LNCAP (cell line): ENCODE measurements around the gene THEM5.
A peak's percentile ranks its signal among the peaks of the same experiment; 100 is the strongest.

Experiments used
- TF ChIP-seq, protein P1 (sequence below): fragments of 450-650 bp; IDR thresholded peaks from 2 replicates; pipeline ENCODE4 v1.5.1; 2017; ENCODE audit warnings: mild to moderate bottlenecking

The THEM5 gene

DNA sequence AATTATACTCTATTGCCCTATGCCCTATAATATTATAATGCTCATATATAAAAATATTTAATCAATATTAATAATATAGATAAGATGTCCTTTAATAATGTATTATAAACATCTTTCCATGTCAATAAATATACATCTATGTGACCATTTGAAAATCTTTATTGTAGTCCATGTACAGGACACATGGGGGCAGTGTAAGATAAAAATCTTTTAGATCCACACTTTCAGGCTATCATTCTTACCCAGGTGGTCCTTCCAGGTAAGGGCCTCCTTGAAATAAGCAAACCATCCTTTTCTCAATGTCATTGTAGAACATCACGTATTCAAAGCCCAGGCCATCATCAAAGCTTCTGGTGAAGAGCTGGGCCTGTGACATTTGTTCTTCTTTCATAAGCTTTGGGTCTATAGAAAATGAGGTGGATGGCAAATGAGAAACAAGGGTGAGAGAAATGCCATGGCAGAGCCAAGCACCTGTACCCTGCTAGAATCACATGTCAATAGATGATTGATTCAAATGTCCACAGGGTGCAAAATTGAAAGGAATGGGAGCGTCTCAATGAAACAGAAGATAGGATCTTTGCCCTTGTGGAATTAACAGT, 35.6 kb upstream of the THEM5 start:
- TF ChIP-seq, protein P1, sequence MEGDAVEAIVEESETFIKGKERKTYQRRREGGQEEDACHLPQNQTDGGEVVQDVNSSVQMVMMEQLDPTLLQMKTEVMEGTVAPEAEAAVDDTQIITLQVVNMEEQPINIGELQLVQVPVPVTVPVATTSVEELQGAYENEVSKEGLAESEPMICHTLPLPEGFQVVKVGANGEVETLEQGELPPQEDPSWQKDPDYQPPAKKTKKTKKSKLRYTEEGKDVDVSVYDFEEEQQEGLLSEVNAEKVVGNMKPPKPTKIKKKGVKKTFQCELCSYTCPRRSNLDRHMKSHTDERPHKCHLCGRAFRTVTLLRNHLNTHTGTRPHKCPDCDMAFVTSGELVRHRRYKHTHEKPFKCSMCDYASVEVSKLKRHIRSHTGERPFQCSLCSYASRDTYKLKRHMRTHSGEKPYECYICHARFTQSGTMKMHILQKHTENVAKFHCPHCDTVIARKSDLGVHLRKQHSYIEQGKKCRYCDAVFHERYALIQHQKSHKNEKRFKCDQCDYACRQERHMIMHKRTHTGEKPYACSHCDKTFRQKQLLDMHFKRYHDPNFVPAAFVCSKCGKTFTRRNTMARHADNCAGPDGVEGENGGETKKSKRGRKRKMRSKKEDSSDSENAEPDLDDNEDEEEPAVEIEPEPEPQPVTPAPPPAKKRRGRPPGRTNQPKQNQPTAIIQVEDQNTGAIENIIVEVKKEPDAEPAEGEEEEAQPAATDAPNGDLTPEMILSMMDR: peak; percentile 52; the same call in 1 of the 2 replicates

DNA sequence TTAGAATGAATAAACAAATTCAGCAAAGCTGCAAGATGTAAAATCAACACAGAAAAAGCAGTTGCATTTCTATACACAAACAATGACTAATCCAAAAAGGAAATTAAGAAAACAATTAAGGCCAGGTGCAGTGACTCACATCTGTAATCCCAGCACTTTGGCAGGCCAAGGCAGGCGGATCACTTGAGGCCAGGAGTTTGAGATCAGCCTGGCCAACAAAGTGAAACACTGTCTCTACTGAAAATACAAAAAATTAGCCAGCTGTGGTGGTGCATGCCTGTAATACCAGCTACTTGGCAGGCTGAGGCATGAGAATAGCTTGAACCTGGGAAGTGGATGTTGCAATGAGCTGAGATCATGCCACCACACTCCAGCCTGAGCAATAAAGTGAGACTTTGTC, 33.5 kb upstream of the THEM5 start:
- TF ChIP-seq, protein P1: no peak

DNA sequence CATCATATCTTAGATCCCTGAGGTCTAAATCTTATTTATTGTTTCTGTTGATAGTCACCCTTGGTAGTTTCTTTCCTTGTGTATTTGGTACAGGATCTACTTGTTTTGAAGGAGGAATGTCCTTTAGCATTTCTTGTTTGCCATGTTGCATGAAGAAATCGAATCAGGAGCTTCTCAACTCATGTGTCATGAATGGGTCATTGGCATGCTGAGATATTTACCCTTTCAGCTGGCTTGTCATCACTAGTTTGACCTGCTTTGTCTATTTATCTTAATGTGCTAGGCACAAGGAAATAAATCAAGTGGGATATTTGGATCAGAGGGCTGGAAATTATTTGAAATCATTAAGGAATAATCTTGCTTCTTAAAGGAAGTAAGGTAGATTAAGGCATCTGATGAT, 32.0 kb upstream of the THEM5 start:
- TF ChIP-seq, protein P1: no peak

DNA sequence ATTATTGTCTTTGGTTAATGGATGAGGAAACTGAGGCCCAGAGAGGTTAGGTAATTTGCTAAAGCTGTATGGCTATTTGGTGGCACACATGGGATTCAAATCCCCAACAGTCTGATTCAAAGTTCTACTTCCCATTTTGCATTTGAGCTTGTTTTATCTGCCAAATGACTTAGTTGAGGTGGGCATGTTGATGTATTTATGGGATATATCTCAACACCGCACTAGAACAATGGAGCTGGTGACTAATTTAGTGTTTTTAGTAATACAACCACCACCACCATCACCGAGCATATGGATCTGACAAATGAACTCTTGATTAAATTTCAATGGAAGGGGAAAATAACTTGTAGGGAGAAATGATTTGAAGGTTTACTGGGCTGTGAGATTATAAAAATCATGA, 29.0 kb upstream of the THEM5 start:
- TF ChIP-seq, protein P1: no peak

DNA sequence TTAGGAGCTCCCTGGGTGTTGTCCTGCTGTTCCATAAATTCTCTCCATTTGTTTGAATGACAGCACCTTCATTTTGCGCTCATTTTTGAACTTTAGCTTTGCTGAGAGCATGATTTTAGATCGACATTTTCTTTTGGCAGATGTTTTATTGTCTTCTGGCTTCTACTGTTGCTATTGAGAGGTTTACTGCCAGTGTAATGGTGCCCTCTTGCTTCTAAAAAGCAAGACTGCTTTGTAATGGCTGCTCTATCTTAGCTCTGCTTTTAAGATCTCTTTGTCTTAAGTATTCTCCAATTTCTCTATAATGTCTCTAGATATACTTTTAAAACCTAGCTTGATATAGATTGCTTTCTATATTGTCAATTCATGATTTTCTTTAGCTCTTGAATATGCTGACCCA, 28.0 kb upstream of the THEM5 start:
- TF ChIP-seq, protein P1: no peak

DNA sequence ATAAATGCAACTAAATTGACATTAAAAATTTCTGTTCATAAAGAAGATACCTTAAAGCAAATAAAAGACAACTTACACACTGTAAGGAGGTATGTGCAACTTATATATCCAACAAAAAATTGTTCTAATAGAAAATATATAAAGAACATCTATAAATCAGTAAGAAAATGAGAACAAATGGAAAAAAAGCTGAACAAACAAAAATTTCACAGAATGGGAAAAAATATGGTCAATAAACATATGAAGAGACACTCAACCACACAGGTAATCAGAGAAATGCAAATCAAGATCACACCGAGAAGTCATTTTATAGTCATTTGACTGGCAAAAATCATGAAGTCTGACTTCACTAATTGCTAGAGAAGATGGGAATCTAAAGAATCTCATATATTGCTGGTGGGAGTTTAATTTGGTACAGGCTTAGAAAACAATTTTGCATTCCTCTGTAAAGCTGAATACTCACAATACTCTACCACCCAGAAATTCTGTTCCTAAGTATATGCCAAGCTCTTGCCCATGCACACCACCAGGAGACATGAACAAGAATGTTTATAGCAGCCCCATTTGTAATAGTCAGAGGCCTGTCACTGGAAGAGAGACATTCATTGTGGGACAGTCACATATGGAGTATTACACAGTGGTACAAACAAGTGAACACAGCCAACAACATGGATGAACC, 22.0 kb upstream of the THEM5 start:
- TF ChIP-seq, protein P1: no peak

DNA sequence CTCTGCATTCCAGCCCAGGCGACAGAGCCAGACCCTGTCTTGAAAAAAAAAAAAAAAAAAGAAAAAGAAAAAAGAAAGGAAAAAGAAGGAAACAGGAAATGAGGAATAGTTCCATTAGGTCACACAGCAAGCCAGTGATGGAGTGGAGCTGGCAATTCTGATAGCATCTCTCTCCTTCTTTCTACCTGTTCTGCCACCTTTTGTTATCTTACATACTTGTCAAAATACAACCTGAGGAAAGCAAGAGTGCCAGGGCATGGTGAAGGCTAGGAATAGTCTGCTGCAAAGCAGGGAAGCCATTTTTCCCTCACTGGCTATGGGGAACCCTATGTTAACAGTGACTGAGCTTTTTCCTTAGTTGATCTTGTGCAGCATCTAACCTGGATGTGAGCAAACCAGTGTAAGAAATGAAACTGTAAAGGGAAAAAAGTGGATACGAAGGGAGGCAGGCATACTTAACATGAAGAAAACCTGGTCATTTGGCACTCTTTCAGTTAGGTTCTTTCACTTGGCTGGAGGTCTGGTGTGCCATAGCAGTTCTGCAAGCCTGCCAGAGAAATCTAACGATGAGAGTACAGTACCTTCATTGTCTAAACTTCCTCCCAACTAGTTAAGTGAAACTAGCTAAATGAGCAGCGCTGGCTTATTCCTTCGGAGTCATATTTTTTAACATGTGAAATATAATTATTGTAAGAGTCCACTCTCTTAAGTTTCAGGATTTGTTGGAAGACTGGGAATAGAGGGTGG, 17.9 kb upstream of the THEM5 start:
- TF ChIP-seq, protein P1: no peak
